ENCODE data around the gene TMEM116. TPM values are rescaled to one million over a fixed set of nuclear protein-coding genes. Genes with fewer than 3 reads are reported as not detected.

The TMEM116 gene
- total and polyA plus RNA-seq, 8 donors: 2.5 to 7.3 (median 4.2) TPM

GRCh38 chr12:112035219-112035785 is 22.3 kb upstream of the TMEM116 start:
- FAIRE-seq (no peak), ATAC-seq (no peak), DNase-seq (no peak)
- H3K27ac ChIP-seq: no peak overlapping the region
- intact Hi-C loops (cut with DNase I): no loop called here
- H3K4me3 ChIP-seq: no peak overlapping the region
- H3K36me3 ChIP-seq: peaks cover 0 to 57% (median 24%) of the 10 kb centered on the region in 3 donors
- H3K4me1 ChIP-seq: no peaks in the 10 kb centered on the region
- no peaks in the 10 kb centered on the region for H3K9me3 ChIP-seq
- no peak for TF ChIP-seq CTCF (IDR thresholded peaks at IDR 0.05)
- no peaks in the 10 kb centered on the region for H3K27me3 ChIP-seq
- WGBS, 2 donors: 71 to 81% methylated on average over 4 of the region's 4 CpGs

GRCh38 chr12:112032292-112032691 is 19.3 kb upstream of the TMEM116 start:
- no peaks in the 10 kb centered on the region for H3K4me1 ChIP-seq
- H3K9me3 ChIP-seq: no peaks in the 10 kb centered on the region
- FAIRE-seq (no peak), DNase-seq (no peak), ATAC-seq (no peak)
- no peak for TF ChIP-seq CTCF (IDR thresholded peaks at IDR 0.05)
- no peak overlapping the region for H3K27ac ChIP-seq
- H3K4me3 ChIP-seq: no peak overlapping the region
- intact Hi-C loops (cut with DNase I): no loop called here
- H3K36me3 ChIP-seq: peaks cover 0 to 43% (median 23%) of the 10 kb centered on the region in 3 donors
- 77 to 87% methylated on average over 5 of the region's 5 CpGs for WGBS, 2 donors
- no peaks in the 10 kb centered on the region for H3K27me3 ChIP-seq

- no peaks in the 10 kb centered on the region for H3K9me3 ChIP-seq
- H3K4me3 ChIP-seq: no peak overlapping the region
- no peaks in the 10 kb centered on the region for H3K27me3 ChIP-seq
- WGBS, 2 donors: 62 to 67% methylated on average over 2 of the region's 2 CpGs
- H3K36me3 ChIP-seq: peaks cover 0 to 43% (median 23%) of the 10 kb centered on the region in 3 donors
- FAIRE-seq: no peak
- intact Hi-C loops (cut with DNase I): no loop called here
- peak in 2 of 4 donors; percentile 22 to 24 for ATAC-seq
- no peak overlapping the region for H3K27ac ChIP-seq
- no peak for DNase-seq
- TF ChIP-seq CTCF (IDR thresholded peaks at IDR 0.05): no peak
- H3K4me1 ChIP-seq: no peaks in the 10 kb centered on the region
These were observed 18.5 kb upstream of the TMEM116 start for GRCh38 chr12:112031472-112031871.

- no peaks in the 10 kb centered on the region for H3K4me1 ChIP-seq
- WGBS, 2 donors: 96 to 97% methylated on average over 2 of the region's 2 CpGs
- intact Hi-C loops (cut with DNase I): no loop called here
- no peaks in the 10 kb centered on the region for H3K27me3 ChIP-seq
- H3K4me3 ChIP-seq: no peak overlapping the region
- TF ChIP-seq CTCF (IDR thresholded peaks at IDR 0.05): no peak
- FAIRE-seq (no peak), ATAC-seq (no peak), DNase-seq (no peak)
- peaks cover 0 to 31% (median 23%) of the 10 kb centered on the region in 3 donors for H3K36me3 ChIP-seq
- no peak overlapping the region for H3K27ac ChIP-seq
- no peaks in the 10 kb centered on the region for H3K9me3 ChIP-seq
These were observed 16.3 kb upstream of the TMEM116 start for GRCh38 chr12:112029301-112029700.

- Histone ChIP-seq H3K4me3 (no peak overlapping the region), H3K36me3 (peaks cover 0 to 32% (median 16%) of the 10 kb centered on the region in 3 donors), H3K27ac (no peak overlapping the region), H3K4me1 (no peaks in the 10 kb centered on the region), H3K27me3 (no peaks in the 10 kb centered on the region), H3K9me3 (no peaks in the 10 kb centered on the region)
- ATAC-seq (no peak), DNase-seq (no peak), FAIRE-seq (no peak)
- intact Hi-C loops (cut with DNase I): no loop called here
- 87 to 88% methylated on average over 4 of the region's 4 CpGs for WGBS, 2 donors
- TF ChIP-seq CTCF (IDR thresholded peaks at IDR 0.05): no peak
These were observed 12.9 kb upstream of the TMEM116 start for GRCh38 chr12:112025808-112026375.

All from pancreas (tissue), 10 donors.